ENCODE data around the gene RAC2.

RAC2 gene

DNA sequence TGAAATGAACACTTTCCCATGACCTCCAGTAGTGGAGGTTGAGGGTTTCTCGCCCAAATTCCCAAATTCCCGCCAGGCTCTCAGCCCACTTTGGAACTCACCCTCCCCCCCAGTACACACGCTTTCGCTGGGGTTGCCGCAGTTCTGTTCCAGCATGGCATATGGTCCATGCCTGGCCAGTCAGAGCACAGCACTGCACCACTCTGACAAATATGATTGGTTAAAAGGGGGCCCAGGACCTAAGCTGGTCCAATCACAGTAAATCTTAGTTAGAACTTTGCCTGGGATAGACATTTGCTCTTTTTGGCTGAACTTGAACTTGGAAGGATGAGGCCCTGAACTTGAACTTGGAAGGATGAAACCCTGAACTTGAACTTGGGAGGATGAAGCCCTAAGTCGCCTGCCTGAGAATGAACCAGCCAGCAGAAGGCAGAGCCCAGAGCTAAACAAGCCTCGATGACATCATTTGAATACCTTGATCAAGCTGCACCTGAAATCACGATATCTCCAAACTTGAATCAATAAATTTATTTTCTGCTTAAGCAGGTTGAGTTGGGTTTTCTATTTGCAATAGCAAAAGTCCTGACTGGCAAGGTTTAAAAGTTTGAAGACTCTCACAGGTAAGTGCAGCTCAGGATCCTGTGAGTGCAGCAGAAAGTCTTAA, 19.2 kb downstream of the RAC2 start:
- TF ChIP-seq CTCF (IDR thresholded peaks at IDR 0.05; ENCODE audit: insufficient read depth, low read depth, low read length, missing control alignments) = no peak
- no peak for DNase-seq (ENCODE audit: low read depth)
- H3K4me3 ChIP-seq (ENCODE audit: low read length) = no peak overlapping the region

DNA sequence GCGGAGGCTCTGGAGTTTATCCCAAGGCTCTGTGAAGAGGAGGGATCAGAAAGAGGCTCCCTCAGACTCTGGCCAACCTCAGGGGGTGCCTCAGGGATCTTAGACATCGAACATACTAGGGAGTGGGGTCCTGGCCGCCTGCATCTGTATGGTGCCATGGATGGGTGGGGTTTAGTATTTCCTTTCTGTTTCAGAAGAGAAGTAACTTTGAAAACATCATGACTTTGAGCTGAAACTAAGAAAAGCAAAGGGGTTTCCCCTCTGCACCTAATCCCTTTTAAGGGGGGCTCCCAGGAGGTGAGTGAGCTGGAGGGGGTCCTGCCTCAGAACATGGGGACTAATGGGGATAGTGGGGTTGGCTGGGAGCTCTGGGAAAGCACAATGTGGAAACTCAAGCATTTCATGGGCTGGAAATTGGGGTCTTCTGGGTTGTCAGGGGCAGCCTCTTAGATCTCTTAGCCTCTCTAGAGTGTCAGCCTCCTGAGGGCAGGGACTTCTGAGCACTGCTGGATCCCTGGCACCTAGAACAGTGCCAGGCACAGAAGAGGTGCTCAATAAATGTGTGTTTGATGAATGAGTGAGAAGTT, 20.0 kb downstream of the RAC2 start:
- TF ChIP-seq CTCF (IDR thresholded peaks at IDR 0.05; ENCODE audit: insufficient read depth, low read depth, low read length, missing control alignments) = no peak
- no peak for DNase-seq (ENCODE audit: low read depth)
- no peak overlapping the region for H3K4me3 ChIP-seq (ENCODE audit: low read length)

- TF ChIP-seq CTCF (IDR thresholded peaks at IDR 0.05; ENCODE audit: insufficient read depth, low read depth, low read length, missing control alignments) = no peak
- DNase-seq (ENCODE audit: low read depth) = no peak
- no peak overlapping the region for H3K4me3 ChIP-seq (ENCODE audit: low read length)
Observed at GRCh38 chr22:37222440-37222971, 21.6 kb downstream of the RAC2 start.

- DNase-seq (ENCODE audit: low read depth) = no peak
- TF ChIP-seq CTCF (IDR thresholded peaks at IDR 0.05; ENCODE audit: insufficient read depth, low read depth, low read length, missing control alignments) = no peak
- H3K4me3 ChIP-seq (ENCODE audit: low read length) = no peak overlapping the region
Observed at GRCh38 chr22:37221424-37222333, 22.4 kb downstream of the RAC2 start.

GRCh38 chr22:37220543-37220981, 23.5 kb downstream of the RAC2 start:
- no peak for TF ChIP-seq CTCF (IDR thresholded peaks at IDR 0.05; ENCODE audit: insufficient read depth, low read depth, low read length, missing control alignments)
- DNase-seq (ENCODE audit: low read depth) = no peak
- H3K4me3 ChIP-seq (ENCODE audit: low read length) = no peak overlapping the region

DNA sequence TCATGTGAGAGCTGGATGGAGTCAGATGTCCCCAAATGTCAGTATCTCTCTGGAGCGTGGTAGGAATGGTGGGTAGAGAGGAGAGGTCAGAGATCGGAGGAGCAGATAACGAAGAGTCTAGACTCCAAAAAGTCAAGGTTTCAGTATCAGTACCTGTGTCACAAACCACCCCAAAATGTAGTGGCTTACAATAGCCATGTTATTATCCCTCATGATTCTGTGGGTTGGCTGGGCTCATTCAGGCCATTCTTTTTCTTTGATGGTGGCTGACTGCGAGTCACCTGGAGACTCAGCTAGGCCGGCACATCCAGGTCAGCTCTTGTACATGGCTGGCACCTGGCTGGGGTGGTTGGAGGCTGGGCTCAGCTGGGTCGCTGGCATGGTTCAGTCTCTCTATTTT, 24.5 kb downstream of the RAC2 start:
- no peak overlapping the region for H3K4me3 ChIP-seq (ENCODE audit: low read length)
- DNase-seq (ENCODE audit: low read depth) = no peak
- TF ChIP-seq CTCF (IDR thresholded peaks at IDR 0.05; ENCODE audit: insufficient read depth, low read depth, low read length, missing control alignments) = no peak

Measured in epithelial cell of esophagus (primary cell).